Osteoblast (primary cell): ENCODE data around the gene HSPA1B. TPM values are rescaled to one million over a fixed set of nuclear protein-coding genes. Genes with fewer than 3 reads are reported as not detected.

Experiments used
- DNase-seq: peaks from one replicate; pipeline ENCODE4 v3.0.0; 2011; ENCODE audit warnings: low spot score, mixed read lengths; ENCODE audit not compliant: insufficient read length; ENCODE audit errors: missing footprints
- H2AFZ ChIP-seq: 2 replicates; pipeline ENCODE4 v1.6.0; 2011; ENCODE audit warnings: mild to moderate bottlenecking, low read length
- H3K27ac ChIP-seq: 2 replicates; pipeline ENCODE4 v1.5.1; 2011; ENCODE audit warnings: mild to moderate bottlenecking, low read depth, low read length, moderate library complexity
- H3K27me3 ChIP-seq: 2 replicates; pipeline ENCODE4 v1.6.0; 2012; ENCODE audit warnings: mild to moderate bottlenecking, control low read depth, inconsistent platforms, low read length, moderate library complexity; ENCODE audit not compliant: insufficient read depth
- H3K36me3 ChIP-seq: 2 replicates; pipeline ENCODE4 v1.5.1; 2011; ENCODE audit warnings: mild to moderate bottlenecking, low read length, control low read depth, moderate library complexity; ENCODE audit not compliant: insufficient read depth
- H3K4me1 ChIP-seq: 2 replicates; pipeline ENCODE4 v1.5.1; 2011; ENCODE audit warnings: mild to moderate bottlenecking, low read length, control low read depth, moderate library complexity; ENCODE audit not compliant: insufficient read depth
- H3K4me2 ChIP-seq: 2 replicates; pipeline ENCODE4 v1.6.0; 2011; ENCODE audit warnings: mild to moderate bottlenecking, low read length; ENCODE audit not compliant: insufficient read depth
- H3K4me3 ChIP-seq: fragments of 200-600 bp; sonication (generic); 3 replicates; pipeline ENCODE4 v1.5.1; 2012; ENCODE audit warnings: mild to moderate bottlenecking, low read length, inconsistent platforms; ENCODE audit not compliant: insufficient read depth
- H3K79me2 ChIP-seq: 2 replicates; pipeline ENCODE4 v1.6.0; 2012; ENCODE audit warnings: mild to moderate bottlenecking, low read length, control low read depth, inconsistent platforms; ENCODE audit not compliant: insufficient read depth
- H3K9me3 ChIP-seq: 2 replicates; pipeline ENCODE4 v1.5.1; 2011; ENCODE audit warnings: low read depth, low read length, control low read depth
- H4K20me1 ChIP-seq: 2 replicates; pipeline ENCODE4 v1.6.0; 2012; ENCODE audit warnings: mild to moderate bottlenecking, low read length, control low read depth; ENCODE audit not compliant: insufficient read depth
- CTCF ChIP-seq: IDR thresholded peaks from 2 replicates; pipeline ENCODE4 v1.5.1; 2011; ENCODE audit warnings: mild to moderate bottlenecking, low read depth, low read length, moderate library complexity; ENCODE audit errors: extremely low read depth
- total RNA-seq: library from RNA; depleted of rRNA; stranded (reverse); fragments of >200 nt; gene quantifications from 2 replicates; pipeline ENCODE4 v1.2.3, GENCODE V29; 2012

HSPA1B gene
- total RNA-seq, 1 donor, result 59.7 TPM

- H3K4me2 ChIP-seq, result no peak overlapping the region
- peaks cover 33% of the 10 kb centered on the region for H3K36me3 ChIP-seq
- H3K9me3 ChIP-seq, result no peaks in the 10 kb centered on the region
- peak; percentile 49 for DNase-seq
- no peak overlapping the region for H3K27ac ChIP-seq
- H3K4me1 ChIP-seq, result peaks cover 14% of the 10 kb centered on the region
- no peaks in the 10 kb centered on the region for H3K27me3 ChIP-seq
- H3K79me2 ChIP-seq, result peaks cover 29% of the 10 kb centered on the region
- no peak overlapping the region for H2AFZ ChIP-seq
- H4K20me1 ChIP-seq, result no peaks in the 10 kb centered on the region
- no peak for TF ChIP-seq CTCF
- H3K4me3 ChIP-seq, result no peak overlapping the region
Observed at GRCh38 chr6:31860349-31860748, 32.8 kb downstream of the HSPA1B start.

GRCh38 chr6:31861150-31861549 lies 33.6 kb downstream of the HSPA1B start:
- no peaks in the 10 kb centered on the region for H4K20me1 ChIP-seq
- no peak overlapping the region for H2AFZ ChIP-seq
- H3K4me3 ChIP-seq, result no peak overlapping the region
- no peaks in the 10 kb centered on the region for H3K27me3 ChIP-seq
- no peak for TF ChIP-seq CTCF
- no peaks in the 10 kb centered on the region for H3K9me3 ChIP-seq
- peaks cover 33% of the 10 kb centered on the region for H3K36me3 ChIP-seq
- peak; percentile 75 for DNase-seq
- no peak overlapping the region for H3K4me2 ChIP-seq
- H3K27ac ChIP-seq, result no peak overlapping the region
- peaks cover 14% of the 10 kb centered on the region for H3K4me1 ChIP-seq
- H3K79me2 ChIP-seq, result peaks cover 29% of the 10 kb centered on the region

GRCh38 chr6:31861919-31862343 lies 34.4 kb downstream of the HSPA1B start:
- peaks cover 33% of the 10 kb centered on the region for H3K36me3 ChIP-seq
- H2AFZ ChIP-seq, result peak overlapping the region; percentile 89
- H3K27ac ChIP-seq, result peak overlapping the region; percentile 89

More at GRCh38 chr6:31861919-31862343, 34.4 kb downstream of the HSPA1B start:
- no peak for TF ChIP-seq CTCF
- peak; percentile 72 for DNase-seq
- H3K4me2 ChIP-seq, result peak overlapping the region; percentile 94
- H3K9me3 ChIP-seq, result no peaks in the 10 kb centered on the region
- no peaks in the 10 kb centered on the region for H3K27me3 ChIP-seq
- H3K4me1 ChIP-seq, result peaks cover 14% of the 10 kb centered on the region
- H3K4me3 ChIP-seq, result peak overlapping the region; percentile 98
- peaks cover 29% of the 10 kb centered on the region for H3K79me2 ChIP-seq
- H4K20me1 ChIP-seq, result no peaks in the 10 kb centered on the region
